GM12878 (cell line): ENCODE data around the gene TLE7. TPM values are rescaled to one million over a fixed set of nuclear protein-coding genes. Genes with fewer than 3 reads are reported as not detected.

Experiments
- ATAC-seq: fragments of 200-7000 bp; cut with Tn5 transposase; 3 replicates; pipeline ENCODE4 v1.9.1; 2020; ENCODE audit warnings: mild to moderate bottlenecking, moderate library complexity
- BruUV-seq: library from RNA; stranded (reverse); fragments of 400-500 nt; replicated peaks from 2 replicates; lab custom pipeline; 2021; lab: Mats Ljungman, UMichigan
- CTCF ChIA-PET: fragments of 300-600 bp; sonication (Branson Sonifier 250); formaldehyde crosslinking; extraction: SDS; loops from one replicate; lab custom pipeline; 2021; ENCODE audit warnings: inconsistent platforms; lab: Yijun Ruan, JAX
- POLR2A ChIA-PET: fragments of 350-600 bp; formaldehyde crosslinking; extraction: SDS; loops from one replicate; lab custom pipeline; 2021; ENCODE audit warnings: inconsistent platforms; lab: Charles Lee
- RAD21 ChIA-PET: fragments of 300-600 bp; sonication (Branson Sonifier 250); formaldehyde crosslinking; loops from one replicate; lab custom pipeline; 2023; ENCODE audit warnings: antibody characterized with exemption; ENCODE audit not compliant: unreplicated experiment; lab: Charles Lee
- SMC1A ChIA-PET: fragments of 300-600 bp; sonication (Branson Sonifier 250); formaldehyde crosslinking; loops from one replicate; lab custom pipeline; 2023; ENCODE audit not compliant: unreplicated experiment, uncharacterized antibody; lab: Charles Lee
- DNase-seq: peaks from one replicate; pipeline ENCODE4 v3.0.0-alpha.2; 2011; ENCODE audit warnings: low read depth, low spot score
- FAIRE-seq: peaks from 3 replicates; lab custom pipeline; 2011; peaks lifted over from hg19 to GRCh38; lab: Jason Lieb, UNC
- H2AFZ ChIP-seq: 2 replicates; pipeline ENCODE4 v1.6.0; 2011; ENCODE audit warnings: low read depth, low read length, control low read depth; ENCODE audit not compliant: control insufficient read depth
- H3K27ac ChIP-seq: 2 replicates; pipeline ENCODE4 v1.5.1; 2011; ENCODE audit warnings: control low read depth; ENCODE audit not compliant: control insufficient read depth, insufficient read depth
- H3K27me3 ChIP-seq, 2 experiments: replicated peaks in 1 of 2; 2 replicates each; pipeline versions ENCODE4 v1.6.0 to v1.6.1; 2011; ENCODE audit warnings: low read length in 1 of 2; ENCODE audit not compliant: control insufficient read depth in 2 of 2, insufficient read depth in 2 of 2
- H3K36me3 ChIP-seq, 2 experiments: 2 replicates each; pipeline ENCODE4 v1.5.1; 2011; ENCODE audit warnings: low read length in 1 of 2; ENCODE audit not compliant: control insufficient read depth in 2 of 2, insufficient read depth in 2 of 2
- H3K4me1 ChIP-seq: 2 replicates; pipeline ENCODE4 v1.6.1; 2011; ENCODE audit warnings: mild to moderate bottlenecking, low read length, moderate library complexity, mixed read lengths; ENCODE audit not compliant: control insufficient read depth, insufficient read depth
- H3K4me2 ChIP-seq: 2 replicates; pipeline ENCODE4 v1.6.0; 2011; ENCODE audit warnings: control low read depth; ENCODE audit not compliant: control insufficient read depth, insufficient read depth
- H3K4me3 ChIP-seq: fragments of 200-600 bp; sonication (generic); 2 replicates; pipeline ENCODE4 v1.5.1; 2016
- H3K79me2 ChIP-seq: 2 replicates; pipeline ENCODE4 v1.6.0; 2011; ENCODE audit warnings: low read length; ENCODE audit not compliant: control insufficient read depth, insufficient read depth
- H3K9ac ChIP-seq: 2 replicates; pipeline ENCODE4 v1.8.0; 2011; ENCODE audit warnings: low read length, control low read depth, mixed read lengths; ENCODE audit not compliant: control insufficient read depth, insufficient read depth
- H3K9me3 ChIP-seq: replicated peaks from 3 replicates; pipeline ENCODE4 v1.5.1; 2011; ENCODE audit warnings: mild to moderate bottlenecking, low read length; ENCODE audit not compliant: control insufficient read depth, insufficient read depth
- H4K20me1 ChIP-seq: 2 replicates; pipeline ENCODE4 v1.6.0; 2011; ENCODE audit not compliant: control insufficient read depth, insufficient read depth
- BCL11A ChIP-seq: IDR thresholded peaks from 2 replicates; pipeline ENCODE4 v1.6.1; 2011; ENCODE audit warnings: low read depth, low read length
- CBFB ChIP-seq: IDR thresholded peaks from 2 replicates; pipeline ENCODE4 v1.6.1; 2016; ENCODE audit warnings: antibody characterized with exemption, low read depth
- ELK1 ChIP-seq: IDR thresholded peaks from 2 replicates; pipeline ENCODE4 v1.6.1; 2012; ENCODE audit warnings: low read depth, low read length, improper control_type of control experiment
- IKZF1 ChIP-seq: fragments of 450-650 bp; conservative IDR thresholded peaks from 2 replicates; pipeline ENCODE4 v1.6.1; 2017; ENCODE audit warnings: antibody characterized with exemption, mild to moderate bottlenecking
- JUND ChIP-seq: IDR thresholded peaks from 2 replicates; pipeline ENCODE4 v1.6.1; 2012; ENCODE audit warnings: low read depth, mild to moderate bottlenecking, low read length, improper control_type of control experiment, moderate library complexity
- LARP7 ChIP-seq: fragments of 450-650 bp; IDR thresholded peaks from 2 replicates; pipeline ENCODE4 v1.6.1; 2017; ENCODE audit warnings: mild to moderate bottlenecking
- MEF2A ChIP-seq: IDR thresholded peaks from 2 replicates; pipeline ENCODE4 v1.6.1; 2011; ENCODE audit warnings: low read depth, mild to moderate bottlenecking, low read length, moderate library complexity; ENCODE audit not compliant: insufficient read depth
- MLLT1 ChIP-seq: fragments of 450-650 bp; IDR thresholded peaks from 2 replicates; pipeline ENCODE4 v1.6.1; 2016; ENCODE audit warnings: mild to moderate bottlenecking
- NFYA ChIP-seq: IDR thresholded peaks from 2 replicates; pipeline ENCODE4 v1.6.1; 2011; ENCODE audit warnings: low read depth, mild to moderate bottlenecking, low read length, improper control_type of control experiment, borderline replicate concordance
- PAX8 ChIP-seq: fragments of 450-650 bp; IDR thresholded peaks from 2 replicates; pipeline ENCODE4 v1.6.1; 2017; ENCODE audit warnings: mild to moderate bottlenecking, moderate library complexity
- PBX3 ChIP-seq: IDR thresholded peaks from 2 replicates; pipeline ENCODE4 v1.6.1; 2011; ENCODE audit warnings: mild to moderate bottlenecking, low read depth, low read length, moderate library complexity; ENCODE audit not compliant: insufficient replicate concordance
- POLR2AphosphoS2 ChIP-seq: IDR thresholded peaks from 2 replicates; pipeline ENCODE4 v1.6.1; 2011; ENCODE audit warnings: low read depth, mild to moderate bottlenecking, low read length, improper control_type of control experiment, moderate library complexity
- RELA ChIP-seq: fragments of 450-650 bp; IDR thresholded peaks from 2 replicates; pipeline ENCODE4 v1.8.0; 2014; ENCODE audit warnings: borderline replicate concordance; ENCODE audit not compliant: partially characterized antibody
- ZBED1 ChIP-seq: IDR thresholded peaks from 2 replicates; pipeline ENCODE4 v1.6.1; 2016; ENCODE audit warnings: borderline replicate concordance
- ZBTB11 ChIP-seq: fragments of 450-650 bp; formaldehyde crosslinking; IDR thresholded peaks from 2 replicates; pipeline ENCODE4 v1.5.0; 2022; ENCODE audit warnings: mild to moderate bottlenecking, missing genetic modification characterization
- ZNF24 ChIP-seq: fragments of 450-650 bp; IDR thresholded peaks from 2 replicates; pipeline ENCODE4 v1.6.1; 2017; ENCODE audit warnings: antibody characterized with exemption, mild to moderate bottlenecking
- ZNF622 ChIP-seq: fragments of 450-650 bp; IDR thresholded peaks from 2 replicates; pipeline ENCODE4 v1.6.1; 2017; ENCODE audit warnings: mild to moderate bottlenecking, inconsistent platforms
- ZSCAN29 ChIP-seq: fragments of 450-650 bp; IDR thresholded peaks from 2 replicates; pipeline ENCODE4 v1.6.1; 2017; ENCODE audit warnings: mild to moderate bottlenecking, moderate library complexity
- ZZZ3 ChIP-seq: IDR thresholded peaks from 2 replicates; pipeline ENCODE4 v1.6.1; 2011; ENCODE audit warnings: low read depth; ENCODE audit not compliant: control insufficient read depth, insufficient read length
- WGBS: methylation state at CpG from one replicate; pipeline ENCODE4 v1.1.6; 2016; ENCODE audit warnings: low lambda C conversion rate; ENCODE audit not compliant: insufficient replicate concordance, insufficient coverage; ENCODE audit errors: missing lambda C conversion rate; 5-methylcytosine and 5-hydroxymethylcytosine counted together
- in situ Hi-C: fragments of 300-500 bp; cut with MboI; formaldehyde crosslinking; loops from 9 replicates; pipeline ENCODE4 v1.14.3; 2018; ENCODE audit warnings: mixed read lengths
- intact Hi-C: fragments of 100-400 bp; cut with micrococcal nuclease; formaldehyde crosslinking; loops from one replicate; pipeline ENCODE4 v1.14.2; 2022; ENCODE audit not compliant: unreplicated experiment
- polyA plus RNA-seq, 11 experiments: library from polyadenylated mRNA; depleted of rRNA in 4 of 11; unstranded in 6 of 11; stranded (reverse) in 5 of 11; fragments of >200 nt; fragmentation: Nextera tagmentation in 4 of 11; fragmentation: Illumina TruSeq in 1 of 11; extraction: Ambion mirVana in 4 of 11; extraction: Trizol in 1 of 11; gene quantifications; 1 replicate in 1 of 11; 2 replicates in 10 of 11; pipeline versions ENCODE4 v1.2.1 to v1.2.3, GENCODE V29; 2011 to 2016; ENCODE audit warnings: inconsistent platforms in 2 of 11, missing spikeins in 2 of 11, low read depth in 1 of 11
- total RNA-seq, 4 experiments: library from RNA; depleted of rRNA in 3 of 4; stranded (reverse); fragments of >200 nt in 3 of 4; fragmentation: Illumina TruSeq in 1 of 4; extraction: Trizol in 1 of 4; gene quantifications; 2 replicates each; pipeline versions ENCODE4 v1.2.1 to v1.2.3, GENCODE V29; 2013 to 2021

TLE7 gene
- total and polyA plus RNA-seq, 10 of the 15 experiments (the other 5 are each of a cell fraction or from before 2014, with no cell fraction given), result not detected

- Histone ChIP-seq H3K36me3 (peaks cover 6 to 30% of the 10 kb centered on the region in 2 experiments), H4K20me1 (no peaks in the 10 kb centered on the region), H3K9ac (no peak overlapping the region), H3K79me2 (no peaks in the 10 kb centered on the region), H2AFZ (no peak overlapping the region), H3K4me3 (no peak overlapping the region), H3K9me3 (peaks cover 48% of the 10 kb centered on the region), H3K4me1 (no peaks in the 10 kb centered on the region), H3K27ac (no peak overlapping the region), H3K4me2 (no peak overlapping the region), H3K27me3 (no peaks in the 10 kb centered on the region)
- SMC1A ChIA-PET, result no interaction called here
- no peak for TF ChIP-seq ZBED1
- no peak for TF ChIP-seq ELK1
- TF ChIP-seq BCL11A, result no peak
- no peak for TF ChIP-seq ZBTB11
- TF ChIP-seq MEF2A, result no peak
- no peak for TF ChIP-seq PBX3
- TF ChIP-seq IKZF1, result no peak
- TF ChIP-seq ZZZ3, result no peak
- no peak for TF ChIP-seq ZNF622
- TF ChIP-seq CBFB, result no peak
- TF ChIP-seq NFYA, result no peak
- TF ChIP-seq POLR2AphosphoS2, result no peak
- no peak for TF ChIP-seq JUND
- TF ChIP-seq MLLT1, result no peak
- no peak for TF ChIP-seq RELA
- no peak for TF ChIP-seq LARP7
- TF ChIP-seq PAX8, result no peak
- TF ChIP-seq ZSCAN29, result no peak
- TF ChIP-seq ZNF24, result no peak
- POLR2A ChIA-PET, result no interaction called here
- in situ Hi-C loops (no loop called here), intact Hi-C loops (no loop called here)
- FAIRE-seq (no peak), ATAC-seq (no peak), DNase-seq (no peak)
- RAD21 ChIA-PET, result interaction anchor here (1.2 kb wide), 1 partner anchor 52 kb away, joined by 3 read pairs; no protein-coding TSS in a partner anchor
- 94% methylated on average over 7 of the region's 7 CpGs for WGBS
- BruUV-seq, result no TSS peak
- CTCF ChIA-PET, result no interaction called here
These were observed 6.5 kb upstream of the TLE7 start for GRCh38 chr16:71448274-71448866.
